Mesothelial cell of epicardium (in vitro differentiated cells): ENCODE measurements around the gene HYAL2. TPM values are rescaled to one million over a fixed set of nuclear protein-coding genes. Genes with fewer than 3 reads are reported as not detected.
A peak's percentile ranks its signal among the peaks of the same experiment; 100 is the strongest.
"Not testable (repeated sequence)": the region's sequence is repeated elsewhere in the genome, so short reads cannot be mapped to it uniquely, and the experiment has no call there.

Source experiments
- DNase-seq, 2 experiments: peaks; one replicate each; pipeline ENCODE4 v3.0.0; 2021; ENCODE audit warnings: low spot score in 2 of 2; ENCODE audit not compliant: unreplicated experiment in 2 of 2
- H3K27ac Mint-ChIP-seq: 2 replicates; pipeline ENCODE4 v1.8.0; 2021; ENCODE audit warnings: mixed read lengths
- H3K27me3 Mint-ChIP-seq: 2 replicates; pipeline ENCODE4 v1.8.0; 2021; ENCODE audit warnings: low read depth, mixed read lengths
- H3K36me3 Mint-ChIP-seq: 2 replicates; pipeline ENCODE4 v1.8.0; 2021; ENCODE audit warnings: mixed read lengths
- H3K4me1 Mint-ChIP-seq: 2 replicates; pipeline ENCODE4 v1.8.0; 2021; ENCODE audit warnings: mixed read lengths
- H3K4me3 Mint-ChIP-seq: 2 replicates; pipeline ENCODE4 v1.8.0; 2021; ENCODE audit warnings: mild to moderate bottlenecking, moderate library complexity, mixed read lengths
- H3K9me3 Mint-ChIP-seq: 2 replicates; pipeline ENCODE4 v1.8.0; 2021; ENCODE audit warnings: mixed read lengths
- total RNA-seq: library from RNA; stranded (reverse); gene quantifications from 3 replicates; pipeline ENCODE4 v1.2.1, GENCODE V29; 2021
- TF ChIP-seq, protein P1 (sequence below): fragments of 200-600 bp; sonication (generic); IDR thresholded peaks from one replicate; pipeline ENCODE4 v1.5.0; 2021; ENCODE audit warnings: antibody characterized with exemption; ENCODE audit not compliant: unreplicated experiment

HYAL2 gene
- total RNA-seq, 1 donor from 2014 or later = 75.1 TPM

- no peaks in the 10 kb centered on the region for H3K9me3 Mint-ChIP-seq
- H3K27me3 Mint-ChIP-seq = peaks cover 29% of the 10 kb centered on the region
- peak overlapping the region; percentile 46 for H3K4me3 Mint-ChIP-seq
- DNase-seq = peak; percentile 73 to 93
- peaks cover 15% of the 10 kb centered on the region for H3K36me3 Mint-ChIP-seq
- peaks cover 47% of the 10 kb centered on the region for H3K4me1 Mint-ChIP-seq
- TF ChIP-seq, protein P1, sequence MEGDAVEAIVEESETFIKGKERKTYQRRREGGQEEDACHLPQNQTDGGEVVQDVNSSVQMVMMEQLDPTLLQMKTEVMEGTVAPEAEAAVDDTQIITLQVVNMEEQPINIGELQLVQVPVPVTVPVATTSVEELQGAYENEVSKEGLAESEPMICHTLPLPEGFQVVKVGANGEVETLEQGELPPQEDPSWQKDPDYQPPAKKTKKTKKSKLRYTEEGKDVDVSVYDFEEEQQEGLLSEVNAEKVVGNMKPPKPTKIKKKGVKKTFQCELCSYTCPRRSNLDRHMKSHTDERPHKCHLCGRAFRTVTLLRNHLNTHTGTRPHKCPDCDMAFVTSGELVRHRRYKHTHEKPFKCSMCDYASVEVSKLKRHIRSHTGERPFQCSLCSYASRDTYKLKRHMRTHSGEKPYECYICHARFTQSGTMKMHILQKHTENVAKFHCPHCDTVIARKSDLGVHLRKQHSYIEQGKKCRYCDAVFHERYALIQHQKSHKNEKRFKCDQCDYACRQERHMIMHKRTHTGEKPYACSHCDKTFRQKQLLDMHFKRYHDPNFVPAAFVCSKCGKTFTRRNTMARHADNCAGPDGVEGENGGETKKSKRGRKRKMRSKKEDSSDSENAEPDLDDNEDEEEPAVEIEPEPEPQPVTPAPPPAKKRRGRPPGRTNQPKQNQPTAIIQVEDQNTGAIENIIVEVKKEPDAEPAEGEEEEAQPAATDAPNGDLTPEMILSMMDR = peak; percentile 96
- H3K27ac Mint-ChIP-seq = peak overlapping the region; percentile 61
Observed at GRCh38 chr3:50272911-50273688, 49.4 kb downstream of the HYAL2 start.

DNA sequence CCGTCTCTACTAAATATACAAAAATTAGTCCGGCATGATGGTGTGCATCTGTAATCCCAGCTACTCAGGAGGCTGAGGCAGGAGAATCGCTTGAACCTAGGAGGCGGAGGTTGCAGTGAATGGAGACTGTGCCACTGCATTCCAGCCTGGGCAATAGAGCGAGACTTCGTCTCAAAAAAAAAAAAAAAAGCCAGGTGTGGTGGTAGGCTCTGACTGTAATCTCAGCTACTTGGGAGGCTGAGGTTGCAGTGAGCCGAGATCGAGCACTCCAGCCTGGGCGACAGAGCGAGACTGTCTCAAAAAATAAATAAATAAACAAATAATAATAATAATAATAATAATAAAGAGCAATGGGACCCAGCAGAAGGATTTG is 50.0 kb downstream of the HYAL2 start:
- not testable (repeated sequence) for H3K4me3 Mint-ChIP-seq
- Mint-ChIP-seq H3K27ac (peak overlapping the region; percentile 61), H3K27me3 (peaks cover 29% of the 10 kb centered on the region)

GRCh38 chr3:50271314-50271936 is 51.1 kb downstream of the HYAL2 start:
- H3K27ac Mint-ChIP-seq = peak overlapping the region; percentile 100
- H3K9me3 Mint-ChIP-seq = no peaks in the 10 kb centered on the region
- TF ChIP-seq, protein P1 = no peak
- peaks cover 15% of the 10 kb centered on the region for H3K36me3 Mint-ChIP-seq
- H3K27me3 Mint-ChIP-seq = peaks cover 28% of the 10 kb centered on the region
- H3K4me3 Mint-ChIP-seq = peak overlapping the region; percentile 51
- DNase-seq = no peak
- H3K4me1 Mint-ChIP-seq = peaks cover 63% of the 10 kb centered on the region

More for the DNA sequence above, 50.0 kb downstream of the HYAL2 start:
- Mint-ChIP-seq H3K4me1 (peaks cover 52% of the 10 kb centered on the region), H3K36me3 (peaks cover 15% of the 10 kb centered on the region)
- DNase-seq, H3K9me3 Mint-ChIP-seq: not testable (repeated sequence)

DNA sequence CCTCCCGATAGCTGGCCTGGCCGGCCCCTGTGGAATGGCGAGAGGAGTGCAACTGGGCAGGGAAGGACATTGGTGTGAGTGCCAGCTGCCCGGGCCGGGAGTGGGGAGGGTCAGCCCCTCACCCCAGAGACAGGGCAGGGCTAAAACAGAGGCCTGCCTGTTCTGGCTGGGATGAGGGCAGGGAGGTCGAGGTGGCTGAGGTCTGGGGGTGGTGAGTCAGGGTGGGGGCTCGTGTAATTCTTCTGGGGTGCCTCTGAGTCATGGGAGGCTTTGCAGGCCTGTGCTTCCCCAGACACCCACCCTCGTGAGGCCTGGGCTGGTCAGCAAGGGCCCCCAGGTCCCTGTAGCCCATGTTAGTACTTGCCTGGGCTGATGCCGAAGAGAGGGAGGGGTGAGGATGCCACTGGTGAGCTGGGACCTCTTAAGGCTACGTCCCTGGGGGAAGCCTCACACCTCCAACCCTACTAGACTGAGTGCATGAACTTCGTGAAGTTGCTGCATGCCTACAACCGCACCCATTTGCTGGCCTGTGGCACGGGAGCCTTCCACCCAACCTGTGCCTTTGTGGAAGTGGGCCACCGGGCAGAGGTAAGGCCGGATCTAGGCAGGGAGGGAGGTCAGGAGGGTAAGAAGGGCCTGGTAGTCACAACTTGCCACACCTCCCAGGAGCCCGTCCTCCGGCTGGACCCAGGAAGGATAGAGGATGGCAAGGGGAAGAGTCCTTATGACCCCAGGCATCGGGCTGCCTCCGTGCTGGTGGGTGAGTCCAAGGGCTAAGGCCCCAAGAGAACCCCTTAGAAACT is 51.9 kb downstream of the HYAL2 start:
- TF ChIP-seq, protein P1 = no peak
- H3K27ac Mint-ChIP-seq = peak overlapping the region; percentile 100

GRCh38 chr3:50269977-50270413 is 52.5 kb downstream of the HYAL2 start:
- H3K36me3 Mint-ChIP-seq = peaks cover 9% of the 10 kb centered on the region
- H3K9me3 Mint-ChIP-seq = no peaks in the 10 kb centered on the region
- H3K27me3 Mint-ChIP-seq = peaks cover 16% of the 10 kb centered on the region
- peak overlapping the region; percentile 100 for H3K27ac Mint-ChIP-seq
- DNase-seq = no peak
- TF ChIP-seq, protein P1 = no peak
- peak overlapping the region; percentile 72 for H3K4me3 Mint-ChIP-seq
- peaks cover 75% of the 10 kb centered on the region for H3K4me1 Mint-ChIP-seq

More for the DNA sequence above, 51.9 kb downstream of the HYAL2 start:
- Mint-ChIP-seq H3K4me1 (peaks cover 71% of the 10 kb centered on the region), H3K9me3 (no peaks in the 10 kb centered on the region), H3K4me3 (peak overlapping the region; percentile 72), H3K27me3 (peaks cover 23% of the 10 kb centered on the region), H3K36me3 (peaks cover 12% of the 10 kb centered on the region)
- no peak for DNase-seq
